GM21825 (cell line): ENCODE data around the gene GRIK3.

Source experiments
- ATAC-seq: cut with Tn5 transposase; IDR thresholded peaks from one replicate; pipeline ENCODE4 v1.9.1; 2021; ENCODE audit warnings: mild to moderate bottlenecking, moderate library complexity; ENCODE audit not compliant: unreplicated experiment

Gene GRIK3

DNA sequence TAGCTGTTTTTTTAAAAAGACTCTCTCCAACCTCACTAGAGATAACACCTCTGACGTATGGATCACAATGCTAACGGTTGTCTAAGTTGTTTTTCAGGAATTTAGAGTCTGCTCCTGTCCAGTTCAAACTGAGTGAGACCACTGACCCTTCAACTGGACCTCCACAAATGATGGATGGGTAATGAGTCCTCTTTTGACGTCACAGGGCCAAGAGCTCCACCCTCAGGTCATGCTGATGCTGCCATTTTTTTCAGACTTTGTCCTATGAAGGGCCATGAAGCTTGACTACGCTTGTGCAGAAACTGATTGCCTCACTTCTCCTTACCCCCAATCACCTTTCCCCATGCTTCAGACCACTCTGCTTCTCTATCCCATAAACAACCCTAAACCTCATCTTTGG, 16.6 kb downstream of the GRIK3 start:
- ATAC-seq, result no peak

DNA sequence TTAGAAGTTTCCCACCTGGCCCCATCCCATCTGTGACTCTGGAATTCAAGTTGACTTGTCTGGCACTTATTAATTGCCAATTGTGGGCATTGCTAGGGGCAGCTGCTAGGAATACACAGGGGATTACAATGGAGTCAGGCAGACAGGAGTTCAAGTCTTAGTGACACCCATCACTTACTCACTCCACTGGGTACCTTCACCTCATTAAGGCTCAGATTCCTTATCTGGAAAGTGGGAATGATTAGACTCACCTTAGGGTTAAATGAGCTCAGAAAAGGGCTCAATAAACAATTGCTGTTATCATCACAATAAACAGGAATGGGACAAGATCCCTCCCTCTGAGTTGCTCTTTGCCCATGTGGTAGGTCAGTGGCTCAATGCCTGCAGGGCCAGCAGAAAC, 18.2 kb downstream of the GRIK3 start:
- no peak for ATAC-seq

DNA sequence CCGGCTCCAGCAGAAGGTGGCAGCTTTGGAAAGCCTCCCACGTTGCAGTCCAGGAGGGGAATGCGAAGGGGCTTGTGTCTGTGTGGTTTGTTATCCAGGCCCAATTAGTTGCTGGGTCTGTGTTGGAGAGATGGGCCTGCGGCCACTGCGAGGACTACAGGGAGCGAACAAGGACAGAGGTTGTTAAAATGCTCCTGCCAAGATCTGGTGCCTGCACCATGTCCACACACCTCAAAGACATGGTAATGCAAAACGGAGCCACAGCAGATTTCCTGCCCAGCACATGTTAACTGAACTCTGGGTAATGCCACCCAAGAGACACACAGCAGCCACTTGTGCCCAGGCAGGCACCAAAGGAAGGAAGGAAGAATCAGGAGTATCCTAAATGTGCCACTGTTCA, 18.6 kb downstream of the GRIK3 start:
- no peak for ATAC-seq

DNA sequence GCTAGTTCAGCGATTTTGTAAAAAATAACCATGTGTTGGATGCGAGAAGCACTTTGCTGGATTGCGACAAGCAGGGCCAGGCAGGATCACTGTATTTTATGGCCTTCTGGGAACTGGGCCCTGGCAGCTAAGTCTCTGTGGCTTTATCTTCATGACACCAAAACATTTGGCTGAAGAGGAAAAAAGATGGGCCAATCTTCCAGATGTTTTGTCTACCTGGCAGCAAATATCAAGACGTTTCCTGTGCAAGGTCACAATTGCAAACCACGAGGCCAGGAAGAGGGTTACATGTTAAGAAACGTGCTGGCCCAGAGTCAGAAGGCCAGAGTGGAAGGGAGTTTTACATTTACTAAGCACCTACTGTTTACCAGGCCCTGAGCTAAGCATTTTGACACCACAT, 22.1 kb downstream of the GRIK3 start:
- no peak for ATAC-seq

DNA sequence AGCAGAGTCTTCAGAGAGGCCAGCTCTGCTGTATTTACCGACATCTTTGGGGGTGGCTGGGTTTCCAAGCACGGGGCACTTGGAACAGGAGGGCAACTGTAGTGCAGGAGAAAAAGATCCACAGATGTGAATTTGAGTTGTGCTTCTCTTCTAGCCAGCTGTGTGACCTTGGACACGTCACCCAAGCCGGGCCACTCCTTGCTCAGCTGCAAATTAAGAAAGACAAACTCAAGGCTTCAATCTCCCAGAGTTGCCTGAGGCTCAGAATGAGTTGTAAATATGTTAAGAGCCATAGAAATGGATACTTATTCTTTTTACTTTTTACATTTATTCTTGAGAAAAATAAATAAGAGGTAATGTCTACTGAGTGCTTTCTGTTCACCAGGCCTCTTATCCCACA, 24.3 kb downstream of the GRIK3 start:
- no peak for ATAC-seq

DNA sequence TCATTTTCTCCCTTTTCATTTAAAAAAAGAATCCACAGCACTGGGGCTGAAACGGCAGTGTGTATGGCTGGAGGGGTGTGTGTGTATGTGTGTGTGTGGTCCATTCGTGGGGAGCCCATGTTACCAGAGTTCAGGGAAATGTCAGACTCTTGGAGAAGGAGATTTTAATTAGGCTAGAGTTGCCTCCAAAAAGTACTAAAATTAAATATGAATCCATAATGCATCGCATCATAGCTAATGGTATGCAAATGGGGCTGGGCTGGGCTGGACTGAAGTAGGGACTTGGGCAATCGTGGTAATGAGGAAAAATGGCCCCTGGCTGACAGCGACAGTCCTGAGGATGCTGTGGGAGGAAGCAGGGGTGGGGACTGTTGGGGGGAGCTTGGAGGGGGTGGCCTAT, 24.8 kb downstream of the GRIK3 start:
- ATAC-seq, result no peak

DNA sequence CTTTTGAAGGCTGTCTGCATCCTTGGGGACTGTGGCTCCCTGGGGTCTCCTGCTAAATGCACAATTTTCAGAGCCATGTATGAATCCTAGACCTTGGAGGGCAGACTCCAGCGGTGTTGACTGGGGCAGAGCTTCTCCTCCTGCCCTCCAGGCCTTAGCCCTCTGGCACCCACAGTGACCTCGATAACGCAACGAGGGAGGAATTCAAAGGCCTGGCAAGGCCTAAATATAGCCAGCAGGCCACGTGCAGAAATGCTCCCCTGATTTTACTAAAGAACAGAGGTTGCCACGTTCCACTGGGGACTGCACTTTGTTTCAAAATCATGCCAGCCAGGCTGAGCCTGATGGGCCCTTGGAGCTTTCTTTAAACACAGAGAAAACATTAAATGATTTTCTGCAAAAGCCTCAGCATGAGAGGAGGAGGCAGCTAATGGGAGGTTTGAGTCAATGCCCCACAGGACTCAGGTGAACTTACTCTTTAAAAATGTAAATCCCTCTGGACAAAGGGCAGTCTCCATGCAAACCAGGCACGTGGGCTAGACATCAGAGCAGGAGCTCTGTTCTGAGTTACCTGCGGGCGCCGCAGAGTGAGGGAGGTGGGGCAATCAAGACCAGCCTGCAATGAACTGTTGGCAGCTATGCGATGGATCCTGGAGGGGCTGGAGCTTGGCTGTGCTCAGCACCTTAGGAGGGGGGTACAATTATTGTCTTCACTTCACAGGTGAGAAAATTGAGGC, 28.0 kb downstream of the GRIK3 start:
- no peak for ATAC-seq

DNA sequence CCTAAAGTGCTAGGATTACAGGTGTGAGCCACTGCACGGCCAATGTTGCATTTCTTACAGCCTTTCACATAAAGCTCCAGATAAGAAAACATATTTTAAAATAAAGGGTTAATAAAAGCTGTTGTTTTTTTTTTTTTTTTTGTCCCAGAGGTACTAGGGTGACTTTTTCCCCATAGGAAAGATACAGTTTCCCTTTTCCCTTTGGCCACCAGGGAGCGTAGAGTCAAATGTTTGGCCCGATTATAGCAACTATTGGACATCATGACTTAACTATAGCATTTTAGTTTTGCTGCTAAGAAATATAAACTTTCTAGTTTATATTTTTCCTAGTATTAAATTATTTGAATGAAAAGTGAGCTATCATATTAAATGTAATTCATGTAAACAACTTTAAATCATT, 31.4 kb downstream of the GRIK3 start:
- ATAC-seq, result no peak

DNA sequence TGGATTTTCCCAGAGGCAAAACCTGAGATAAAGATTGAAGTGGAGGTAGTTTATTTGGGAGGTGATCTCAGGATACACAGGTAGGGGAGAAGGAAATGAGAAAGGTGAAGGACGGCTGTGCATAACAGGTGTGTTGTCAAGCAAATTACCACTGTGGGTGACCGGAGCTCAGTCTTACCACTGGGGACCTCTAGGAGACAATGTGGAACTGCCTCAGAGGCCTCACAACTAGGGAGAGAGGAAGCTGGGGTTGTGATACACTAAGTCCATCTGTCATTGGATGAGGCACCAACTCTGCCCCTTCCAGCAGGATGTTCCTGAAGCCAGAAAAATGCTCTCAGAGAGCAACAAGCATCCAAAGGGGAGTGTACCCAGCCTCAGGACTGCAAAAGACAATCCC, 32.6 kb downstream of the GRIK3 start:
- no peak for ATAC-seq

DNA sequence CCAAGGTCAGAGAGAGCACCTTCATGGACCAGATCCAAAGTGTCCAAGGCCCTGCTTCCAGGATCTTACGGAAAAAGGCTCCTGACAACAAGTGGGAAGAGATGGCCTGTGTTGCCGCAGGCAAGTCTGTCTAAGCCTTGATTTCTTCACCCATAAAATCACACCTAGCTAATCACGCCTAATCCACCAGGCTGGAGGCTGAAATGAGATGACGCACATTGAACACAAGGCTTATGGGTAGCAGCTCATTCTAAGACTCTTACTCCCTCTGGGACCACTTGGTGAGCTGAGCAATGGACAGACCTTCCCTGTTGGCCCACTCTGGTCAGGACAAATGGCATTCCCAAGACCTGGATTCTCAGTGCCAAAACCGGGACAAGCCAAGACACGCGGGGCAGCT, 38.2 kb downstream of the GRIK3 start:
- ATAC-seq, result no peak

DNA sequence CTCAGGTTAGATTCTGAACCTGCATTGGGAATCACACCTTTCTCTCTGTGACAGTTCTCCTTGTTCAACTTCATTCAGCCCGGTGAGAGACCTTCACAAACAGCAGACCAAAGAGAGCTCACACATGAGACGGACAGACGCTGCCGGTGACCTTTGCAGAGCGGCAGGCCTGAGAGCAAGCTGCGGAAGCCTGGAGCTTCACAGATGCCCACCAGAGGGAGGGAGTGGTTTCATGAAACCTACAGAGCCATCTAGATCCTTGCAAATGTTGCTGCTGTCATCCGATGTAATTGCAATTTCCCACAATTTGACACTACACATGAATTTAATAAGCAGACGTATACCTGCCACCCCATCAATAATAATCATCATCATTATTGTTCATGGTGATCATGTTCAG, 39.4 kb downstream of the GRIK3 start:
- no peak for ATAC-seq

DNA sequence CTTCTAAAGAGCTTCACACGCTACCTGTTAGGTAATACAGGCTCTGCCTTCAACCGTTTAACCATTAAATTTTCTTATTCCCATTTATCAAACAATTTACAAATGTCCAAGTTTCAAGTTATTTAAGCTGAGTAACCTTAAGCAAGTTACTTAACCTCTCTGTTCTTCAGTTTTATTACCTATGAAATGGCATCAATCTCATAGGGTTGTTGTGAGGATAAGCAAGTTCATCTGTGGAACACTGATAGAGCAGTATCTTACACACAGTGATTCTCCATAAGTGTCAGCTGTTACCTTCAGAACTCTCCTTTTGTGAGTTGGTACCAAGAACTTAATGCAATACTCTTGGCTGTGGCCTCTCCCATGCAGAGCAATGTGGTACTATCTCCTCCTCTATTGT, 40.0 kb downstream of the GRIK3 start:
- ATAC-seq, result no peak

DNA sequence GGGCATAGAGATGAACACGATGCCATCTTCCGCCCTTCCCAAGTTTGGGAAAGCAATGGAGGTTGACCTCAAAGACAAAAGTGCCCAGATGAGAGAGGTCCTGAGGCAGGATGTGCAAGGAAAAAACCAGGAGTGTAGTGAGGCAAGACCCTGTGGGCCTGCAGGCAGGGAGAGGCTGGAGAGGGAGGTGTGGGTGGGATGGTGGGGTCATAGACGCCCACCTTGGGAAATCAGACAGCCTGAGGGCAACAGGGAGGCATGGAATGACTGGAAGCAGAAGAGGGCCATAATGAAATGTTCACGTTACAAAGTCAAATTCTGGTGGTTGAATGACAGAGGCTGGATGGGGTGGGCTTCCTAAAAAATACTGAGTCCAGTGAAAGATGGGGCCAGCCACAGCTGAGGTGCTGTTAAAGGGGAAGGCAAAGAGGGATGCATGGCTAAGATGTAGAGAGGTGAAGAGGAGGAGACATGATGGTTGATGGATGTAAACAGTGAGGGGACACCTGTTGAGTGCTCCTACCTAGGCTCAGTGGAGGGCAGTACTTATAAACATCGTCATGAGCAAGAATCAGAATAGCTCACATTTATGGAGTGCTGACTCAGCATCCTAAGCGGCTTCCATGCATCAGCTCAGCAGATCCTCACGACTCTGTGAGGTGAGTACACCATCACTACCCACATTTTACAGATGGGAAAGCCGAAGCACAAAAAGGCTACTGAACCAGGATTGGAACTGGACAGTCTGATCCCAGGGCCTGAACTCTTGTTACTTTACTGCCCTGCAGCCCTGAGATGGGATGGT, 42.0 kb downstream of the GRIK3 start:
- no peak for ATAC-seq

DNA sequence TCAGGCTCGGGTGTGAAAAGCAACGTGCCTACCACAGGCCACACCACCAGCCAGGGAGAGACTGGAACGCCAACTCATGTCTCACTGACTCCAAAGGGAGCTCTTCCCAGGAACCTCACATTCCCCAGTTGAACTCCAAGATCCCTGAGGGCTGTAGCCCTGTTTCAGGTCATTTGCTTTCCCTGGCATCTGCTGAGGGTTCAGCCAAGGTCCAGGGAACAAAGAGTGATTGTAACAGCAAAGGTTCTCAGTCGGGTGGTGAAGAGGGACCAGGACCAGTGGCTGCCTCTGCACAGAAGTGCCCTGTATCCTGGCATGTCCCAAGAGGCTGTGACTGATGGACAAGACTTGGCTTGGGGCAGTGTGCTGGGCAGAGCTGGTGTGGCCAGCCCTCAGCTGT, 42.8 kb downstream of the GRIK3 start:
- no peak for ATAC-seq

DNA sequence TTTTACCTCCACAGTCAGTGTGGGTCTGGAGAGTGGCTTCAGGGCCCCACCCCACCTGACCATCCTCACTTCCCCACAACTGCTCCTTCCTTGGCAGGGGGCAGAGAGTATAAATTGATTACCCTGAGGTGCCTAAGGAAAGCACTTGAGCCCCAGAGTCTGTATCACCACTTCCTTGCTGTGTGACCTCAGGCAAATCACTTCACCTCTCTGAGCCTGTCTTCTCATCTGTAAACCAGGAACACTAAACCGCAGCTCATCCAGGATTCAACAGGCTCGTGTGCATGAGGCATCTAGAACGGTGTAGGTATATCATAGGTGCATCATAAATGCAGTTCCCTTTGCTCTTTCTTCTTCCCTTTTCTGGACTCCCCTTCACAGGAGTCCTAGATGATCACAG, 43.4 kb downstream of the GRIK3 start:
- no peak for ATAC-seq

DNA sequence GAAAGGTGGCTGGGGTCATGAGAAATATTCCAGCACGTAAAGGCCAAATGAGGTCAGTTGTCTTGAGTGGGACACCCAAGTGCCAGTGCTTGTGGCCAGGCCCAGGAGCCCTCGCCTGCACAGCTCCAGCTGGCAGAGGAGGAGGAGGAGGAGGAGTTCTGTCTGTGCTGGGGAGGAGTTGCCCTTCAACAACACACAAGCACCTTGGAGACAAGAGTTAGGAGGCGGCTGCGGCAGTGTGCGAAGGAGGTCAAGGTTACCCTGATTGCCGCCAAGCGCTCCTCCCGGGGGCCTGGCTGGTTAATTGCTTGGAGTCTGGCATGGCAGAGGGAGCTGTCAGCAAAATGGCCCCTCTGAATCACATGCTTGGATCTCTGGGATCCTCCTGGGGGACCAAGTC, 45.1 kb downstream of the GRIK3 start:
- no peak for ATAC-seq

DNA sequence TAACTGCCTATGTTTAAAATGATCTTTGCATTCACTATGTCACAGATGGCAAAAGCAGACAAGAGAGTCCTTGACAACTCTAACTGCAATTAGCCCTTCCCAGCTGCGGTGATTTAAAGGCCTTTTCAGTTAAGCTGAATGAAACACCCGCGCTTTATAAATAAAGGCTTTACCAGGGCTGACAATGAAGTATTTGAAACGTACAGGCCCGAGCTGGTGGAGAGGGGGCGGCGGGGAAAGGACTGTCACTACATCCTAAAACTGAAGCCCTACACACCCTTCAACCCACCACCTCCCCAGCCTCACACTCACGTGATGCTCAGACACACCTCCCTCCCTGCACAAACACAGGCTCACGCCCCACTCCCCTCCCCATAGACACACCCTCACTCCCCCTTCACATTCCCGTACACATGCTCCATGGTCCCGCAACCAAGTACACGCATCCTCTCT, 45.5 kb downstream of the GRIK3 start:
- ATAC-seq, result no peak

DNA sequence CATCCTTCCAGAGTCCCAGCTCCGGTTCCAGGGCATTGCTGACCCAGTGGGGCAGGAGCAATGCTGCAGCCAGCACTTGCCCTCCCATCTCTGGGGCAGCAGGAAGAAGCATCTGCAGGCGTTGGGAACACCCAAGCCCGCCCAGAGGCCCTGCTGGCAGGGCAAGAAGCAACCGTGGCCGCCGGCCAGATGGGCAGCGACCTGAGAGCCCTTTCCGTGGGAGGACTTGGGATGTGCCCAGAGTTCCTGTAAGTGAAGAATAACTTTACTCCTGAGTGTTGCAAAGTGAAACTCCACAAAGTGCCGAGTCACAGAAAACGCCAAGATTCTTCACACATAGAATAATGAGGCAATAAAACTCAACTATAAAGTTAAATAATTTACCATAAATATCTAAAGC, 46.0 kb downstream of the GRIK3 start:
- no peak for ATAC-seq

DNA sequence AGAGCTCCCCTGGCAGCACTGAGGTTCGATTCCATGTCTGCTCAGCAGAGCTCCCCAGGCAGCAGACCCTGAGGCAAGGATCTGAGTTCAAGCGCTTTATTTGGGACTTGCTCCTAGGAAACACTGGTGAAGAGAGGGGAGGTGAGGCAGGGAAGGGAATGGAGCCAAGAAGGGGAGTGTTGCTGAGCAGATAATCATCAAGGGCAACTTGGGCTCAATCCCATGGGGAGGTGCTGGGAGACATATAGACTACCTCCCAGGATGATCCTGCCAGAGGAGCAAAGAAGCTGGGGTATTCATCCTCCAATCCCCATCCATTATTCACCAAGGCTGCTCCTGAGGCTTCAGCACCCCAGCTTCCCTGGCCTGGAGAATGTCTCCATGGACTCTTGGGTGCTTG, 47.0 kb downstream of the GRIK3 start:
- no peak for ATAC-seq

DNA sequence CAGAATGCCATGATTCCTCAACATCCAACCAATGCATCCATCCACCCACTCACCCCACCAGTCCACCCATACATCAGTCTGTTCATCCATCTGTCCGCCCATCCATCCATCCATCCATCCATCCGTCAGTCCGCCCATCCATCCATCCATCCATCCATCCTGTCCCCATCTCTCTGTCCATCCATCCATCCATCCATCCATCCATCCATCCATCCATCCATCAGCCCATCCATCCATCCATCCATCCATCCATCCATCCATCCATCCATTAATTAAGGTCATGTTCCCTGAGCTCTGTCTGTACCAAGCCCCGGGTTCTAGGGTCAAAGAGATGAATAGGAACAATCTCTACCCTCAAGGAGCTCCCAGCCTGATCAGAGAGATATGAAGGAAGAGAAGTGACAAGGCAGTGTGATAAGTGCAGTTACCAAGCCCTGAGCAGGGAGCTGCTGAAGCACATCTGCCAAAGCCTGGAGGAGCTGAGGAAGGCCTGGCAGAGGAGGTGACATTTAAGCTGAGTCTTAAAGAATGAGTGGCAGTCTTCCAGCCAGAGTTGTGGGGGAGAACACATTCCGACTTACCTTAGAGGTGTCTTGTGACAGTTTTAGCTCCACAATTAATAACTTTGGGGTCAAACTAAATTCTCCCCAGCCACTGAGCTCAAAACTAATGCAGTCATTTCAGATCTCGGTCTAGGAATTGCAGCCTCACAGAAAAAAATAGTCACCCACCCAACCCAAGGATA, 47.9 kb downstream of the GRIK3 start:
- no peak for ATAC-seq

DNA sequence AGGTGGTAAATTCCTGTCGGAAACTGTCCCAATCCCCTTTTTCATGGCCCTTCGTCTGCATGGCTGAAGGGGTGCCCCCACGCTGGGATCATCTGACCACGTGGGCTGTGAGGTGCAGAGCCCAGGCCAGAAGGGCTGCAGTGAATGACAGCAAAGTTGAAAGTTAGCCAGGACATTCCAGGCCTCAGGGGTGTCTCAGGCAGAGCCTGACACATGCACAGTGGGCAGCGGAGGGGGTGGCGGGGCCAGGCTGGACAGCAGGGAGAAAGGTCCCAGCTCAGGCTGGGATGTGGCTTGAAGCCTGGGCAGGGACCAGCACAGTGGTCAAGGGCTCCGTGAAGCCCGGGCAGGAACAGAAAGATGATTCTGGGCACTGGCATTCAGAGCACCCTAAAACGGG, 49.6 kb downstream of the GRIK3 start:
- ATAC-seq, result no peak

DNA sequence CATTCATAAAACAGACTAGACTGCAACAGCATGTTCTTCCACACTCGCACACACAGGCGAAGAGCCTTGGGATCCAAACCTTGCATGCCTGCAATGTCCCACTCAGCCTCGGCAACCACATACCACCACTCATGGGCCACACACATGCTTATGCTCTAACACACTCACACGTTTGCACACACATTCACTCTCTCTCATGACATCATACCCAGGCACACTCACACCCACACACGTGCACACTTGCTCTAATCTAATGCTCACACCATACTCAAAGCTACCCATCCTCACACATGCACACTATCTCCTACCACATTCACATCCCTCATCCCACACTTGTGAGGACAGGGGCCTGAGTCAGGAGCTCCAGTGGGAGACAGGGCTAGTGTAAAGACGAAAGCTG, 50.3 kb downstream of the GRIK3 start:
- ATAC-seq, result no peak
